GM12878 (cell line): ENCODE results near the gene ANTXR2. TPM values are rescaled to one million over a fixed set of nuclear protein-coding genes. Genes with fewer than 3 reads are reported as not detected.

ENCODE experiments used
- ATAC-seq: fragments of 200-7000 bp; cut with Tn5 transposase; 3 replicates; pipeline ENCODE4 v1.9.1; 2020; ENCODE audit warnings: mild to moderate bottlenecking, moderate library complexity
- BruUV-seq: library from RNA; stranded (reverse); fragments of 400-500 nt; replicated peaks from 2 replicates; lab custom pipeline; 2021; lab: Mats Ljungman, UMichigan
- CTCF ChIA-PET: fragments of 300-600 bp; sonication (Branson Sonifier 250); formaldehyde crosslinking; extraction: SDS; loops from one replicate; lab custom pipeline; 2021; ENCODE audit warnings: inconsistent platforms; lab: Yijun Ruan, JAX
- POLR2A ChIA-PET: fragments of 350-600 bp; formaldehyde crosslinking; extraction: SDS; loops from one replicate; lab custom pipeline; 2021; ENCODE audit warnings: inconsistent platforms; lab: Charles Lee
- RAD21 ChIA-PET: fragments of 300-600 bp; sonication (Branson Sonifier 250); formaldehyde crosslinking; loops from one replicate; lab custom pipeline; 2023; ENCODE audit warnings: antibody characterized with exemption; ENCODE audit not compliant: unreplicated experiment; lab: Charles Lee
- SMC1A ChIA-PET: fragments of 300-600 bp; sonication (Branson Sonifier 250); formaldehyde crosslinking; loops from one replicate; lab custom pipeline; 2023; ENCODE audit not compliant: unreplicated experiment, uncharacterized antibody; lab: Charles Lee
- DNase-seq: peaks from one replicate; pipeline ENCODE4 v3.0.0-alpha.2; 2011; ENCODE audit warnings: low read depth, low spot score
- FAIRE-seq: peaks from 3 replicates; lab custom pipeline; 2011; peaks lifted over from hg19 to GRCh38; lab: Jason Lieb, UNC
- H2AFZ ChIP-seq: 2 replicates; pipeline ENCODE4 v1.6.0; 2011; ENCODE audit warnings: low read depth, low read length, control low read depth; ENCODE audit not compliant: control insufficient read depth
- H3K27ac ChIP-seq: 2 replicates; pipeline ENCODE4 v1.5.1; 2011; ENCODE audit warnings: control low read depth; ENCODE audit not compliant: control insufficient read depth, insufficient read depth
- H3K27me3 ChIP-seq, 2 experiments: replicated peaks in 1 of 2; 2 replicates each; pipeline versions ENCODE4 v1.6.0 to v1.6.1; 2011; ENCODE audit warnings: low read length in 1 of 2; ENCODE audit not compliant: control insufficient read depth in 2 of 2, insufficient read depth in 2 of 2
- H3K36me3 ChIP-seq, 2 experiments: 2 replicates each; pipeline ENCODE4 v1.5.1; 2011; ENCODE audit warnings: low read length in 1 of 2; ENCODE audit not compliant: control insufficient read depth in 2 of 2, insufficient read depth in 2 of 2
- H3K4me1 ChIP-seq: 2 replicates; pipeline ENCODE4 v1.6.1; 2011; ENCODE audit warnings: mild to moderate bottlenecking, low read length, moderate library complexity, mixed read lengths; ENCODE audit not compliant: control insufficient read depth, insufficient read depth
- H3K4me2 ChIP-seq: 2 replicates; pipeline ENCODE4 v1.6.0; 2011; ENCODE audit warnings: control low read depth; ENCODE audit not compliant: control insufficient read depth, insufficient read depth
- H3K4me3 ChIP-seq: fragments of 200-600 bp; sonication (generic); 2 replicates; pipeline ENCODE4 v1.5.1; 2016
- H3K79me2 ChIP-seq: 2 replicates; pipeline ENCODE4 v1.6.0; 2011; ENCODE audit warnings: low read length; ENCODE audit not compliant: control insufficient read depth, insufficient read depth
- H3K9ac ChIP-seq: 2 replicates; pipeline ENCODE4 v1.8.0; 2011; ENCODE audit warnings: low read length, control low read depth, mixed read lengths; ENCODE audit not compliant: control insufficient read depth, insufficient read depth
- H3K9me3 ChIP-seq: replicated peaks from 3 replicates; pipeline ENCODE4 v1.5.1; 2011; ENCODE audit warnings: mild to moderate bottlenecking, low read length; ENCODE audit not compliant: control insufficient read depth, insufficient read depth
- H4K20me1 ChIP-seq: 2 replicates; pipeline ENCODE4 v1.6.0; 2011; ENCODE audit not compliant: control insufficient read depth, insufficient read depth
- BHLHE40 ChIP-seq, 2 experiments: fragments of 450-650 bp in 1 of 2; IDR thresholded peaks; 2 replicates each; pipeline ENCODE4 v1.6.1; 2011 to 2017; ENCODE audit warnings: low read depth in 2 of 2, borderline replicate concordance in 1 of 2, improper control_type of control experiment in 1 of 2, low read length in 1 of 2, mild to moderate bottlenecking in 1 of 2
- CBX5 ChIP-seq: sonication (generic); IDR thresholded peaks from 2 replicates; pipeline ENCODE4 v1.6.1; 2016; ENCODE audit warnings: low read depth, moderate library complexity, mild to moderate bottlenecking, inconsistent platforms
- CEBPB ChIP-seq, 2 experiments: fragments of 150-350 bp in 1 of 2; IDR thresholded peaks; 2 replicates each; pipeline ENCODE4 v1.6.1; 2012 to 2014; ENCODE audit warnings: low read depth in 2 of 2, low read length in 2 of 2, borderline replicate concordance in 1 of 2, inconsistent platforms in 1 of 2
- CREB1 ChIP-seq: IDR thresholded peaks from 2 replicates; pipeline ENCODE4 v1.6.1; 2012; ENCODE audit warnings: low read depth, mild to moderate bottlenecking, inconsistent platforms
- KAT2A ChIP-seq: conservative IDR thresholded peaks from 2 replicates; pipeline ENCODE4 v1.6.1; 2011; ENCODE audit warnings: low read depth, low read length; ENCODE audit not compliant: control insufficient read depth
- NR2F1 ChIP-seq: fragments of 450-650 bp; conservative IDR thresholded peaks from 2 replicates; pipeline ENCODE4 v1.6.1; 2017; ENCODE audit warnings: mild to moderate bottlenecking
- PBX3 ChIP-seq: IDR thresholded peaks from 2 replicates; pipeline ENCODE4 v1.6.1; 2011; ENCODE audit warnings: mild to moderate bottlenecking, low read depth, low read length, moderate library complexity; ENCODE audit not compliant: insufficient replicate concordance
- POLR2A ChIP-seq: IDR thresholded peaks from 2 replicates; pipeline ENCODE4 v1.6.1; 2011; ENCODE audit warnings: low read depth, mild to moderate bottlenecking, low read length
- POLR2AphosphoS5 ChIP-seq: IDR thresholded peaks from 2 replicates; pipeline ENCODE4 v1.6.1; 2011; ENCODE audit warnings: mild to moderate bottlenecking, low read length, inconsistent platforms
- SMAD5 ChIP-seq: IDR thresholded peaks from 2 replicates; pipeline ENCODE4 v1.6.1; 2016; ENCODE audit warnings: antibody characterized with exemption, low read depth
- SREBF1 ChIP-seq: IDR thresholded peaks from 2 replicates; pipeline ENCODE4 v1.6.1; 2012; ENCODE audit warnings: mild to moderate bottlenecking, low read length
- SUZ12 ChIP-seq: fragments of 200-600 bp; sonication (generic); IDR thresholded peaks from one replicate; pipeline ENCODE4 v1.6.1; 2018; ENCODE audit warnings: antibody characterized with exemption, mild to moderate bottlenecking; ENCODE audit not compliant: unreplicated experiment
- TCF3 ChIP-seq: IDR thresholded peaks from 2 replicates; pipeline ENCODE4 v1.6.1; 2012; ENCODE audit warnings: low read depth, mild to moderate bottlenecking, low read length, borderline replicate concordance; ENCODE audit not compliant: insufficient read depth
- USF1 ChIP-seq: IDR thresholded peaks from 2 replicates; pipeline ENCODE4 v1.6.1; 2011; ENCODE audit warnings: borderline replicate concordance, low read depth, mild to moderate bottlenecking, moderate library complexity, mixed read lengths, low read length; ENCODE audit not compliant: insufficient read depth; ENCODE audit errors: extremely low read length
- ZBED1 ChIP-seq: IDR thresholded peaks from 2 replicates; pipeline ENCODE4 v1.6.1; 2016; ENCODE audit warnings: borderline replicate concordance
- WGBS: methylation state at CpG from one replicate; pipeline ENCODE4 v1.1.6; 2016; ENCODE audit warnings: low lambda C conversion rate; ENCODE audit not compliant: insufficient replicate concordance, insufficient coverage; ENCODE audit errors: missing lambda C conversion rate; 5-methylcytosine and 5-hydroxymethylcytosine counted together
- in situ Hi-C: fragments of 300-500 bp; cut with MboI; formaldehyde crosslinking; loops from 9 replicates; pipeline ENCODE4 v1.14.3; 2018; ENCODE audit warnings: mixed read lengths
- intact Hi-C: fragments of 100-400 bp; cut with micrococcal nuclease; formaldehyde crosslinking; loops from one replicate; pipeline ENCODE4 v1.14.2; 2022; ENCODE audit not compliant: unreplicated experiment
- polyA plus RNA-seq, 11 experiments: library from polyadenylated mRNA; depleted of rRNA in 4 of 11; unstranded in 6 of 11; stranded (reverse) in 5 of 11; fragments of >200 nt; fragmentation: Nextera tagmentation in 4 of 11; fragmentation: Illumina TruSeq in 1 of 11; extraction: Ambion mirVana in 4 of 11; extraction: Trizol in 1 of 11; gene quantifications; 1 replicate in 1 of 11; 2 replicates in 10 of 11; pipeline versions ENCODE4 v1.2.1 to v1.2.3, GENCODE V29; 2011 to 2016; ENCODE audit warnings: inconsistent platforms in 2 of 11, missing spikeins in 2 of 11, low read depth in 1 of 11
- total RNA-seq, 4 experiments: library from RNA; depleted of rRNA in 3 of 4; stranded (reverse); fragments of >200 nt in 3 of 4; fragmentation: Illumina TruSeq in 1 of 4; extraction: Trizol in 1 of 4; gene quantifications; 2 replicates each; pipeline versions ENCODE4 v1.2.1 to v1.2.3, GENCODE V29; 2013 to 2021
- TF ChIP-seq, protein P1 (sequence below): IDR thresholded peaks from 2 replicates; pipeline ENCODE4 v1.6.1; 2012; ENCODE audit warnings: low read length, inconsistent platforms

Gene ANTXR2
- total and polyA plus RNA-seq, 10 of the 15 experiments (the other 5 are each of a cell fraction or from before 2014, with no cell fraction given), result 1.4 to 8.9 (median 5.7) TPM

GRCh38 chr4:80101071-80101791, 28.2 kb upstream of the ANTXR2 start (continued):
- TF ChIP-seq CREB1 (no peak), BHLHE40 (IDR thresholded peaks at IDR 0.05; ENCODE audit: borderline replicate concordance in 1 of 2, low read depth in 2 of 2, low read length in 1 of 2) (no peak), SUZ12 (no peak)

GRCh38 chr4:80099671-80100070, 26.6 kb upstream of the ANTXR2 start:
- POLR2A ChIA-PET, result no interaction called here
- H3K9ac ChIP-seq, result no peak overlapping the region
- no peak overlapping the region for H3K4me2 ChIP-seq
- H2AFZ ChIP-seq, result no peak overlapping the region
- RAD21 ChIA-PET, result no interaction called here
- CTCF ChIA-PET, result no interaction called here
- no peak overlapping the region for H3K4me3 ChIP-seq
- H3K27me3 ChIP-seq, result no peaks in the 10 kb centered on the region
- FAIRE-seq (no peak), ATAC-seq (no peak), DNase-seq (no peak)
- in situ Hi-C loops, result no loop called here
- TF ChIP-seq KAT2A (no peak), NR2F1 (no peak), PBX3 (no peak), TCF3 (no peak), USF1 (no peak), POLR2A (no peak), CEBPB (IDR thresholded peaks at IDR 0.05; ENCODE audit: borderline replicate concordance in 1 of 2, low read depth in 2 of 2, low read length in 2 of 2) (no peak), SREBF1 (no peak), POLR2AphosphoS5 (no peak), SMAD5 (no peak), CBX5 (no peak), ZBED1 (no peak)
- TF ChIP-seq, protein P1, sequence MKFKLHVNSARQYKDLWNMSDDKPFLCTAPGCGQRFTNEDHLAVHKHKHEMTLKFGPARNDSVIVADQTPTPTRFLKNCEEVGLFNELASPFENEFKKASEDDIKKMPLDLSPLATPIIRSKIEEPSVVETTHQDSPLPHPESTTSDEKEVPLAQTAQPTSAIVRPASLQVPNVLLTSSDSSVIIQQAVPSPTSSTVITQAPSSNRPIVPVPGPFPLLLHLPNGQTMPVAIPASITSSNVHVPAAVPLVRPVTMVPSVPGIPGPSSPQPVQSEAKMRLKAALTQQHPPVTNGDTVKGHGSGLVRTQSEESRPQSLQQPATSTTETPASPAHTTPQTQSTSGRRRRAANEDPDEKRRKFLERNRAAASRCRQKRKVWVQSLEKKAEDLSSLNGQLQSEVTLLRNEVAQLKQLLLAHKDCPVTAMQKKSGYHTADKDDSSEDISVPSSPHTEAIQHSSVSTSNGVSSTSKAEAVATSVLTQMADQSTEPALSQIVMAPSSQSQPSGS, result no peak
- no peaks in the 10 kb centered on the region for H3K4me1 ChIP-seq
- no peaks in the 10 kb centered on the region for H3K36me3 ChIP-seq
- no peak overlapping the region for H3K27ac ChIP-seq
- WGBS, result 53% methylated on average over 1 of the region's 1 CpG
- no TSS peak for BruUV-seq
- no peaks in the 10 kb centered on the region for H4K20me1 ChIP-seq
- intact Hi-C loops, result loop anchor here (1.0 kb wide), 1 partner anchor 15 kb away; no protein-coding TSS in a partner anchor
- no peaks in the 10 kb centered on the region for H3K79me2 ChIP-seq
- SMC1A ChIA-PET, result no interaction called here
- no peaks in the 10 kb centered on the region for H3K9me3 ChIP-seq
